GM12892 (cell line): ENCODE measurements around the gene WDR64.

ENCODE experiments used
- POLR2A ChIP-seq: IDR thresholded peaks from 2 replicates; pipeline ENCODE4 v1.6.1; 2011; ENCODE audit warnings: low read depth, low read length, control low read depth
- POLR2AphosphoS5 ChIP-seq: IDR thresholded peaks from 2 replicates; pipeline ENCODE4 v1.6.1; 2011; ENCODE audit warnings: low read depth, low read length, control low read depth

DNA sequence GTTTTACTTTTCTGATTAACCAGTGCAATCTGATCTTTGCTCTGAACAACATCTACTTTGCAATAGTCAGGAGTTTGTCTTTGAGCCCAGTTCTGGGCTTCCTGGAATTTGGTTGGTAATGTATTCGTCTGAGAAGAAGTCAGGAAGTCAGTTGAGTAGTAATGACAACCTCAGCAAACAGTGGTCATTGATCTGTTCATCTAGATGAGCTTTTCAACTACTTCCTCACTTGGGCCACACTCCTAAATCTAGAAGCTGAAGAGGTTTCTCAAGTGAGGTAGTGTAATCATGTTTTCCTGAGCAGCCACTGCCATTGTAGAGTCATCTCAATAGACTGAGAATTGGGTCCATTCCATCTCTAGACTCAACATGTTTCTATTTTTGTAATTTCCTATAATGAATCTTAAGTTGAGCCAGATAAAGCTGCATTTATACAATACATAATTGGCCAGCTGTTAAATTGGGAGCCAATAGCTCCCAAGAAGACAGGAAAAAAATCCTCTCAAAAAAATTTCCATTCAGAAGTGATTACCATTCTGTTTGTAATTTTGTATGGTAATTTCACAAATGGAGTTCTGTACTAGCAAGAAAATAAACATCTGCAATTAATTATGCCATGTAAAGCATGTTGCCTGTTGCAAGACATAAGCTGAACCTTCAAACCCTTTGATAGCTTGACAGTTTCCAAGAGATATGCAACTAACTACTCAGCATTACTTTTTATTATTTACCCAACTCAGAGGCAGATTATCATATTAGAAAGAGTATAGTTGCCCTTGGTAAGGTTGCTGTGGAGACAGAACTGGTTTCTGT lies 49.6 kb downstream of the WDR64 start:
- TF ChIP-seq POLR2AphosphoS5 (no peak), POLR2A (no peak)
